Retina (tissue), 1 donor: ENCODE data around the gene CSTF2.
"Not testable (repeated sequence)": the region's sequence is repeated elsewhere in the genome, so short reads cannot be mapped to it uniquely, and the experiment has no call there.

Experiments used
- DNase-seq: peaks from one replicate; pipeline ENCODE4 v3.0.0-alpha.2; 2016

Gene CSTF2, protein sequence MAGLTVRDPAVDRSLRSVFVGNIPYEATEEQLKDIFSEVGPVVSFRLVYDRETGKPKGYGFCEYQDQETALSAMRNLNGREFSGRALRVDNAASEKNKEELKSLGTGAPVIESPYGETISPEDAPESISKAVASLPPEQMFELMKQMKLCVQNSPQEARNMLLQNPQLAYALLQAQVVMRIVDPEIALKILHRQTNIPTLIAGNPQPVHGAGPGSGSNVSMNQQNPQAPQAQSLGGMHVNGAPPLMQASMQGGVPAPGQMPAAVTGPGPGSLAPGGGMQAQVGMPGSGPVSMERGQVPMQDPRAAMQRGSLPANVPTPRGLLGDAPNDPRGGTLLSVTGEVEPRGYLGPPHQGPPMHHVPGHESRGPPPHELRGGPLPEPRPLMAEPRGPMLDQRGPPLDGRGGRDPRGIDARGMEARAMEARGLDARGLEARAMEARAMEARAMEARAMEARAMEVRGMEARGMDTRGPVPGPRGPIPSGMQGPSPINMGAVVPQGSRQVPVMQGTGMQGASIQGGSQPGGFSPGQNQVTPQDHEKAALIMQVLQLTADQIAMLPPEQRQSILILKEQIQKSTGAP

DNA sequence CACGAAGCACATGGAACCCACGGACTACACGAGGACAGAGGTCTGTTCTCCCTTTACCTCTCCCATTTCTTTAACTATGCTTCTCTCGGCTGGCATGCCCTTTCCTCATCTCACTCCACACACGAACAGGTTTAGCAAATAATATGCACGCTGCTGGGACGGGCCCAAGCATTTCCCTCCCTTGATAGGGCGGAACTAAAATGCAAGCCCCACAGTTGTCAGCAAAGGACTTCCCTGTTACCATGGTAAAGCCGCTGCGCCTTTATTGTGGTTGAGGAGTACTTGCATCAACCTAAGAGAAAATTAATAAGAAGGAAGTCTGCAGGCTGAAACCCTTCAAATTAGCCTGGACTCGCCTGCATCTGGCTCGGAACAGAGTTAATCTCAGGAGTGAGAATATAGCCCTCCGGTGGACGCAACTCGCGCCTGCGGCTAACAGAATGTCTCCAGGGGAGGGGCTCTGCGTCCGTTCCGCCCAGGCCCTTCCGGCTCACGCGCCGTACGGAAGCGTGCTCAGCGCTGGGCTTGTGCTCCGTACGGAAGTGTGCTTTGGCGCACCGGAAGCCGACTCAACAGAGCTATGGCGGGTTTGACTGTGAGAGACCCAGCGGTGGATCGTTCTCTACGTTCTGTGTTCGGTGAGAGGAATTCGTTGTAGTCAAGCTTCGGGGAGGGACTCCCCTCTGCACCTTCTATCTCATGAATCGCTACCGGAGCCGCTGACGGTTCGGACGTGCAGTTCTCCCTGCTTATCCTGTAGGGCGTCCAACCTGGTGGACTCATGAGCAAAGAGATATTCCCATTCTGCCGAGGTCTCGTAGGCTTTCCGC, at the start of gene CSTF2:
TSS of gene CSTF2 (plus strand) at position 555 of the 830 bp plus-strand sequence. CDS start at position 581, 26 bp downstream.
- peak; percentile 87 for DNase-seq

DNA sequence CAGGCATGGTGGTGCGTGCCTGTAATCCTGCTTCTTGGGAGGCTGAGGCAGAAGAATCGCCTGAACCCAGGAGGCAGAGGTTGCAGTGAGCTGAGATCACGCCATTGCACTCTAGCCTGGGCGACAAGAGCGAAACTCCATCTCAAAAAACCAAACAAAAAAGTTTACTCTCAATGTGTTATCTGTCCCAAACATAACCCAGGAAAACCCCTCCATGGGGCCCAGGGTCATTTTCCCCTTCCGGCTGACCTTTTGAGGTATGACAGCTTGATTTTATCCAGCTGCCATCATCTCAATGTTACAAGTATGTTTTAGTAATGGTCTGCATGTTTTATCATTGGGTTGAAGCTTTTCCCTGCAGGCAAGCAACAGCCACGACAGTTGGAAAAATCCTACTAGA, 23.8 kb upstream of the CSTF2 start:
- DNase-seq, result not testable (repeated sequence)

DNA sequence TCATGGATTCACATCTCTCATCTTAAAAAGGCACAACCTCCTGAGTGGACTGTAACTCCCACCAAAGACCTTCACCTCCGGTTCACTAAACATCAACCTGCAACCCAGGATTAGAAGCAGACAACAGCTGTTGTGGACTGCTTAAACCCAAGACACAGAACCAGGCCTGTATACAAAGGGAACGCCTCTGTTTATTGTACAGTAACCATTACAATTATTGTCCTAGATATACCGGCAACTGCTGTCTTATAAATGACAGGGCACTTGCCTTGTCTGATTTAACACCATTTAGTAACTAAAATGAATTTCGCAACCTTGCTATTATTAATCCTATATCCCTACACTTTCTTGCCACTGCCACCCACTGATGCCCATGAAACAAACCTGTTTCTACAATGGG, 22.8 kb upstream of the CSTF2 start:
- no peak for DNase-seq

DNA sequence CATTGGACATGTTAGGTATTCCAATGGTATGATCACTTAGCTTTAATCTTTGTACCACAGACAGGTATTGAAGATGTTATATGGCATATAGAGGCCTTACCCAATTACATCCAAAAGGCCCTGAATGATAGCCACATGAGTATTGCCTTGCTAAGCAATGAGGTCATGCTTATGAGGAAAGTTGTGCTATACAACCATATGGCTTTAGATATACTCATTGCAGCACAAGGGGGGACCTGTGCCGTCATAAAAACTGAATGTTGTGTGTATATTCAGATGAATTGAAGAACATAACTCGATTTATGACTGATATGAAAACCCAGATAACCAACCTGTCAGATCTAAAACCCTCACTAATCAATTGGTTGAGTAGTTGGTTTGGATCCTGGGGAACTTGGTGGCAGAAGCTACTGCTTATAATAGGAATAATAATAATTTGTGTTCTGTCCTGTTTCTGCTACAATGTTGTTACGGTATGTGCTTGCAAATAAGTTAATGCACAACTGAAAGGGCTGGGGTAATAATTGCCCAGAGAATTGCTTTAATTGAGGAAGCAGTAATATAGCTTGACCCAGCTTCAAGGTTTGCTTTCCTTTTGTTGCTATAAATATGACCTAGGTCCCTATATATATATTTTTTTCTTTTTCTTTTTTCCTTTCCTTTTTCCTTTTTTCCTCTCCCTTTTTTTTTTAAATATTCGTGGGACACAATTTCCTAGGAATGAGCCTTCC, 21.5 kb upstream of the CSTF2 start:
- no peak for DNase-seq

DNA sequence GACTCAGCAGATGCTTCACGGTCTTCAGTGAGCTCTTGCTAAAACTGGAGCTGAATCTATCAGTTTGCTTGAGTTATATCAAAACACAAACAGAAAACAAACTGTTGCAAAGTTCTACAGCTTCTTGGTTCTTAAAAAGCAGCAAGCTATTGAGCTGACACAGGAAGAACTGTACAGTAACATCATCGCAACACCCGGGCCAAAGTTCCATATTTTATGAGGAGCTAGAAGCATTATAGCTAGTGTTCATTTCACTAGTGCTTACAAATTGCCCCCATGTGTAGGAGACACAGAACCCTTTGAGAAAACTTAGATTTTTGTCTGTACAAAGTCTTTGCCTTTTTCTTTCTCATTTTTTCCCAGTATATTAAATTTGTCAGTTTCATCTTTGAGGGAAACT, 17.3 kb upstream of the CSTF2 start:
- DNase-seq, result no peak

DNA sequence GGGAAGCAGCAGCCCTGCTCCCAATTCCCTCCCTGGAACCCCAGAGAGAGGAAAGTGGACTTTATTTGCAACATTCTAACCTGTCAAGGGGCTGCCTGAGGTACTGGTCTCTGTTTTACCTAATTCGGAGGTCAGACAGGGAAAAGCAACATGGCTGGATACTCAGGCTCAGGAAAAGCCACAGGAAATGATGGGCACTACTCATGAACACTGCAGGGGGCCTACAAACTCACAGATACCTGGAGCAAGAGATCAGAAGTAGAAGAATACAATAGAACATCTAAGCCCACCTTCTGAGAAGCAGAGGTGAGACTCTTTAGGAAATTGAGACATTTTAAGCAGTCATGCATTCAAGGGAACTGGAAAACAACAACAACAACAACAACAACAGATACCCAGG, 15.4 kb upstream of the CSTF2 start:
- no peak for DNase-seq

DNA sequence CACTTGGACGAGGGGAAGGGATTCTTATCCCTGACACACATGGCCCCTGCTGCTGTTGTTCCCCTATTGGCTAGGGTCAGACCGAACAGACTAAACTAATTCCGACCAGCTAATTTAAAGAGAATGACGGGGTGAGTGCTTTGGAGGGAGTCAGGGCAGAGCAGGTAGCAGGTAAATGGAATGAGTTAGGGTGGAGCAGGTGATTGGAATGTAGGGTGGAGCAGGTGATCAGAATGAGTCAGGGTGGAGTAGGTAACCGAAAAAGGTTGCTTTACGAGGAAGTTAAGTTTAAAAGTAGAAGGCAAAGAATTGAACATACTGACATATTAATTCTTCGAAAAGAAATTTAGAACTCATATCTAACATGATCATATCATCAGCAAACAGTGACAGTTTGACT, 11.9 kb upstream of the CSTF2 start:
- DNase-seq, result not testable (repeated sequence)

- DNase-seq, result no peak
Observed at GRCh38 chrX:100812216-100813158, 7.7 kb upstream of the CSTF2 start.

DNA sequence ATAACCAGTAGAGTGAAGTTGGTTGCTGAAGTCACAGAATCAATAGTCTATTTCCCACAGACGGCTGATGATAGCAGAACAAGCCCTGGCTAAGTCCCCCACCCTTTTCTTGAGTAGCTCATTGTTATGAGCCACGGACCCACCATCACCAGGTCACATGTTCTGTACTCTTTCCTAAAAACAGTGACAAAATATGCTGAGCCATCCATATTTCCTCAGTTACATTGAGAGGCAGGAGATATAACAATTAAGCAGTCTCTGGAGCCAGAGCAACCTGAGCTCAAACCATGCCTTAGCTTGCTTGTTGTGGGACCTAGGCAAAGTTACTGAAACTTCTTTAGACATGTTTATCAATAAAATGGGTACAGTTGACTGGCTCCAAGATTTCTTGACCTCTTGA, 2.9 kb upstream of the CSTF2 start:
- no peak for DNase-seq

DNA sequence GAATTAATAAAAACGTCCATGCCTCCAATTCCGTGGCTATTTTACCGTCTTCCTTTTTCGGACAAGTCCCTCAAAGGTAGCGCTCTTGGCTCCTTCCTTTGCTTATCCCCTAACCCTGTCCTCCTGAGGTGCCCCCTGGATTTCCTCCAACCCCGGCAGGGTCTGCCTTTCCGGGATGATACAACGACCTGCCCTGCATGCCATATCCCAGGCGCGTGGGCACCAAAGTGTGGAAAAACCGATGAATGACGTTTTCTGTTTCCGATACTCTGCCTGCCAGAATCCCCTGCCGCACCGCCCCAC, 706 bp upstream of the CSTF2 start:
- DNase-seq, result no peak

DNA sequence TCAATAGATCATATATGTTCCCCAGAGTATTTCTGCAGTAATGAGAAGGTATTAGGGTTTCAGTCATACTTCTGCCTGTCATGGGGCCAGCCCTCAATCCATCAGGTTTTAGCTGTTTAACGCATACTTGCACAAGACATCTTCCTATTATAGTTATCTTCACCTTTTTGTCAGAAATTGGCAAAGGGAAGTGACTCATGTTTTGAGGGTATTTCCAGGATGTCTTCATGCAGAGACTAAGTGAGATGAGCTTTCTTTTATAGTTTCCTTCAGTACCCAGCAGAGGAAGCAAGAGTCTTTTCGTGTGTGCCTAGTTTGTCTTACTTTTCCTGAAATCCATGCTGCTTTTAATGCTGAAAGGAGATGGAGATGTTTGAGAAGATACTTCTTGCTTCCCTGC, 9.5 kb downstream of the CSTF2 start:
- no peak for DNase-seq

DNA sequence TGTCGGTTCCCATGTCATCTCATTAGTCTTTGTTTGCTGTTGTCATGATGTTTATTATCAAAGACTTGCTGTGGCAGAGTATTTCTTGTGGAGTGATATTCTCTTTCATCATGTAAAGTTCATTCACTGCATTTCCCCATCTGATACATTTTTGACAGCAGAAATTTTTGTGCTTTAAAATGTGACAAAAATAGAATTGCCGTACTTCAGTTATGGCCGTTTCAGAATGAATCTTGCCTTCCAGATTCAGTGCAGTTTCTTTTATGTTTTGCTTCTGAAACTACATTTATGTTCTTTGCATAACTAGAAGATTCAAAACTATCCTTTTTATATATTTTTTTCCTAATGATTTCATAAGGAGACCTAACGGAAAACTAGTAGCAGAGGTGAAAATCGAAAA, 10.0 kb downstream of the CSTF2 start:
- no peak for DNase-seq

GRCh38 chrX:100830547-100830946, 10.4 kb downstream of the CSTF2 start:
- no peak for DNase-seq

DNA sequence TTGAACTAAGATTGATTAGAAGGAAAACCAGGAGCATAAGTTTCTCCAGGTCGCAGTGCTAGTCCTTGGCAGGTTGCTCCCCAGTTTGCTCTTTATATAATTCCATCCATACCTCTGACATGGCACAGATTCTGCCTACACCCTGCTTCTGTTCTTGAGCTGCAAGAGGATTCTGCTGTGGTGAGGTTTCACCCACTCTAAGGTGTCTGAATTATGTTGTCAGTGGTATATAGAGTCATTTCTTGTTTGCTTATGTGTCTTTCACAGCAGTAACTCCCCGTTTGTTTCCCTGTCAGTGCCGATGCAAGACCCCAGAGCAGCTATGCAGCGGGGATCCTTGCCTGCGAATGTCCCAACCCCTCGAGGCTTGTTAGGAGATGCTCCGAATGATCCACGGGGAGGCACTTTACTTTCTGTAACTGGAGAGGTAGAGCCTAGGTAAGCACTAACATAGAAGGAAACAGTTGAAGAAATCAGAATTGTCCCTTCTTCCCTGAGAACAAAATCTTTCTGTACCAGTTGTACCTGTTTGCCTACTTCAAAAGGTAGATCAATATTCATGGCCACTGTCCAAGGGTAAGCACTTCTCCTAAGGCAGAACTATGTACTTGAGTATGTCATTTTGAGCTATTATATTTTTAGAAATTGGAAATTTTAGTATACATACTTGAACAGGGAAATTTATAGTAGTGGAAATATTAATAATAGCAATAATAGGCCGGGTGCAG, 11.2 kb downstream of the CSTF2 start:
- DNase-seq, result no peak

- DNase-seq, result no peak
Observed at GRCh38 chrX:100850317-100850716, 30.1 kb downstream of the CSTF2 start.

DNA sequence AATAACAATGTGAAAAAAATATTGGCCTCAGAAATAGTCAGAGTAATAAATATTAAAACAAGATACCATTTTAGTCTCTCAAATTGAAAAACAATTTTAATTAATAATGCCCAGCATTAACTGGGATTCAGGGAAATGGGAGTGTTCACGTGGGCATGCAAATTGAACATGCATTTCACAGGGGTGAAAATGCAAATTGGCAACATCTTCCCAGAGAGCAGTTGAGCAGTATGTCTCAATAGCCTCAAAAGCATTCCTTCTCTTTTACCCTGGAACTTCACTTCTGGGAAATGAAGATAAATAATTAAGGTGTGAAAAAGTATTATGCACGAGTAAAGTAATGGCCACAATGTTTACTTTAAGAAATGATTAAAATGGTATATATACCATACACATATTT, 32.6 kb downstream of the CSTF2 start:
- DNase-seq, result no peak

DNA sequence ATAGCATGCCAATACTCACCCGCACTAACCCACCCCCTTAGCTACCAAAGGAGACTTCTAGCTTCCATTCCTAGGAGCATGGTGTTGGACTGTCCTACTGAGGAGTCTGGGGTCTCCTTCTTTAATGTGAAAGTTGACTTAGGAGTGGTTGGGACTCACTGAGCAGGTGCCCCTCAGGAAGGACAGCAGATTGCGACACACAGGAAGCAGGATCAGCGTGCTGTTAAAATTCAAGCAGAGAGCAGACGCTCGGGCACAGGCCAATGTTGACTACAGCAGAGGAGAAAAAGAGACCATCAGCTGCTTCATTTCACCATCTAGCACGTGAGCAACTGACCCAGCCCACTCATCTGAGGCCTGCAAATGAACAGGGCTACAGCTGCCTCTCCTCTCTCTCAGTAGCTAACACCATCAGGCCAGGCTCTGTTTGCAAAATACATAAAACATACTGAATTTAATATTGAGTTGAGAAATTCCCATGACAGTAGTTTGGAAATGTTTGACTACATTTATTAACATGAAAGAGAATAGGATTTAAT, 43.2 kb downstream of the CSTF2 start:
- DNase-seq, result no peak

DNA sequence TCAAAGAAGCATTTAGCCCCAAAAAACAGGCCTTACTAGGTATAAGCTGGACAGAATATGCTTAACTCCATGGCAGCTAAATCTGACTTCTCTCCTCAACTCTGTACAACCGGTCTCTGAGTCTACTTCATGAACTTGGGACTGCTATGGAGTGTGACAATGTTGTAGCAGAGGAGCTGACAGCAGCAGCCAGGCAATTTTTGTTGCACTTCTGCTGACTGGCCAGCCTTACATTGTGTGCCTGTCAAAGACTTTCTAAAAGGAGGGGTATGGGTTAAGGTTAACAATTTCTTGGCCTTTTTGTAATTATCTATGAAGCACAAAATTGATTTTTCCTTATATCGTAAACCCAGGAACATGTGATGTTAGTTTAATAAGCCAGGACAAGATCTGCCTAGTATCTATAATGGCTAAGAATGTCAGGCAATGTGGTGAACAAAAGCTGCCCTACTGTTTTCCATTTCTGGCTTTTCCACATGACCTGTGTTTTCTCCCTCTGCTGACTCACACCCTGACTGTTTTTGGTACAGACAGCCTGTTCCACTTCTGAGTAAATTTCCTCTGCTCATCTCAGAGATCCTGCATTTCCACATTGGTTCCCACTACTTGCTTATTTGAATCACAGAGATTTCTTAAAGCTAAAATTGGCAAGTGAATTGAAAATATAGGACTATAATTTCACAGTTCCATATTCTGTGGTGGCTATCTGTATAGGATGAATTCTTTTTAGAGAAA, 44.6 kb downstream of the CSTF2 start:
- no peak for DNase-seq

DNA sequence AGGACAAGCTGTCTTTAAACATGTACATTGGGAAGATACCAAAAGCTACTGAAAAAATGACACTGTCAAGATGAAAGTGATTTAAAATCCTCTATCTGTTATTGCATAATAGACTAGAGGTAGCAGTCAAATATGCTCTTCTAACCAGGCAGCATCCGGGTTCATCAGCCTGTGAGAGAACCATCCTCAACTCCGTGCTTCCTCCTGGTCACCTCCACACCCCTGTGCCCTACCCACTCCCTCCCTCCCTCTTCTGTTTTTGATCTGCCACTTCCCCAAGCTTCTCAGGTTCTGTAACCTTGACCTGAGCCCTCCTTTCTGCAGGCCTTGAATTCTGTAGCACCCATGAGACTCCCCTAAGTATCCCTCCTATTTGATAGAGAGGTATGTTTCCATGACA, 48.1 kb downstream of the CSTF2 start:
- DNase-seq, result no peak

DNA sequence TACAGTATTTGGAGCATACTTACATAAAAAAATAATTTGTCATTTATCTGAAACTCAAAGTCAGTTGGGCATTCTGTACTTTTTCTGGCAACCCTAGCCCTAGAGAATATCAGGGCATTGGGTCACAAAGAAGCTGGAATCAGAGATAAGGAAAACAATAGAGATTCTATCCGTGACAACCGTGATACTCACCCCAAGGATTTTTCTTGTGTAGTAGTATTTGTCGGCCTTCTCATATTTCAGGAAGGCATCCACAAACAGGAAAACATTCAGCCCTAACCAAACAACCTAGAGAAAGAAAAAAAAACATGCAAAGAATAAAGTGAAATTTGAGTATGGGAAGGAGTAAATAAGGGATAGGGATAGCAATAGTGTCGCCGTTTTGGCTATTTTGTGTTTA, 50.3 kb downstream of the CSTF2 start:
- DNase-seq, result no peak
